NCI-H128 (cell line): Measurements from ENCODE around the gene SORCS2.

ENCODE experiments used
- DNase-seq: peaks from one replicate; lab custom pipeline; 2025; ENCODE audit not compliant: unreplicated experiment; lab: John Stamatoyannopoulos, UW

Gene SORCS2

DNA sequence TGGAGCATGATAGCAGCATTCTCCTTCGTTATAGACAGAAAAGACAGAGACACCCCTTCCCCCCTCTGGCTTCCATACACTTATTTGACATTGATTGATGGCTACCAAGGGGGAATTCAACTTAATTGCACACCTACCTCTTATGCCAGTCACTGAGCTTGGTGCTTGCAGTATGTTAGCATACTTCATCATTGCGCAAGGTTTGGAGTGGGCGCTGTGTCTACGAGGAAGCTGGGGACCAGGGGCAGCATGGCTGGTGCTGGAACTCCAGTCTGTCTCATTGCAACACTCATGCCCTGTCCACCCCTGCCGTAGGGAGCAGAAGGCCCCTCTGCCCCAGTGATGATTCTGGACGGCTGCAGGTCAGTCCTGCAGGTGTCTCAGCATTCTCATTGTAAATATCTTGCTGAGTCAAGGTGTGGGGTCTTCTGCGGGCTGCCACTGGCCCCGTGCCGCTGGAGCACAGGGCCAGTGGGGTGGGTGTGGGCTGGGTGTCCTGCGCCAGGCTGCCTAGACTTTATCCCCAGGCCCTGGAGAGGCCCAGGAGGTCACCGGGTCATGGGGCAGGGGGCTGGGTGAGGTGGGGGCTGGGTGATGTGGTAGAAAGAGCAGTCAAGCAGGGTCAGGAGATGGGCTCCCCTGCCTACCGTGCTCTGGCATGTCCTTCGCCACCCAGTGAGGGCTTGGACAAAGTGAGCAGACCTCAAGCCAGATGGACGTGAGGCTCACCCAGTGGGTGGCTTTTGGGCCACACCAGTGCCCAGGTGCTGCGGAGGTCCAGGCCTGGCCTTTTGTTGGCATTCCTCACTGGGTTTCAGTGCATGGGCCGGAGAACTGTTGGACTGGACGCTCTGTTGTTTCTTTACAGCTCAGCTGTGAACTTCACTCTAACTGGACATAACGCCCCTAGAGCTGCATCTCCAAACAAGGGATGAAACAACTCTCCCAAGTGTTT, 156.9 kb downstream of the SORCS2 start:
- DNase-seq, result peak; percentile 26

DNA sequence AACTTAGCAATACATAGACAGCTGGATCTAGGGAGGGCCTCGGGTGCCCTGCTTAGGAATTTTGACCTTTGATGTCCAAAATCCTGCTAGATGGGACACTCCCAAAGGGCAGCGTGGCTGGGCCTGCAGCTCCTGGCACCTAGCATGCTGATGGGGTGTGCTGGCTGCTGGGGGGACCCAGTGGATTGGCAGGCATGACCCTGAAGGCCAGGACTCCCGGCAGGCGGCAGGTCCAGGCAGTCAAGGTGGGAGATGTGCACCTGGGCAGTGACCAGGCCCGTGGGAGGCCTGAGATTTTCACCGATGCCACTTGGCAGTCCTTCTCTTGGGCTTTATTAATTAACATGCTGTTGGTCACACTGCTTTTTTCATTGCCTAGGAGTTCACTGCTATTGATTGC, 158.1 kb downstream of the SORCS2 start:
- no peak for DNase-seq

DNA sequence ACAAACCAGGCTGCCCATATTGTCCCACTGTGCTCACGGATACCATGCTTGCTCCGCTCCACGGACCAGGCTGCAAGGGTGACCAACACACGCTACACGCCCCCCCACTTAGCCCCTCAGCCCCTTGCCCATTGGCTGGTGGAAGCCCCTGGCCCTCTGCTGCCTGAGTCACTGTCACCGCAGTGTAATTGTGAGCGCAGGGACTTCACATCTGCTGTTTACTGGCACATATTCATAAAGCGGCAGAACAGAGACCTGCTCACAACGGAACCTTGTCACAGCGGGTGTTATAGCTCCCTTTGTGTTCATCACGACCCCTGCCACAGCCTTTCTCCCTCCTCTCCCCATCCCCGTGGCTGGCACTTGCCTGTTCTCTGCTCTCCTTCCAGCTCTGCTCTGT, 158.7 kb downstream of the SORCS2 start:
- no peak for DNase-seq

DNA sequence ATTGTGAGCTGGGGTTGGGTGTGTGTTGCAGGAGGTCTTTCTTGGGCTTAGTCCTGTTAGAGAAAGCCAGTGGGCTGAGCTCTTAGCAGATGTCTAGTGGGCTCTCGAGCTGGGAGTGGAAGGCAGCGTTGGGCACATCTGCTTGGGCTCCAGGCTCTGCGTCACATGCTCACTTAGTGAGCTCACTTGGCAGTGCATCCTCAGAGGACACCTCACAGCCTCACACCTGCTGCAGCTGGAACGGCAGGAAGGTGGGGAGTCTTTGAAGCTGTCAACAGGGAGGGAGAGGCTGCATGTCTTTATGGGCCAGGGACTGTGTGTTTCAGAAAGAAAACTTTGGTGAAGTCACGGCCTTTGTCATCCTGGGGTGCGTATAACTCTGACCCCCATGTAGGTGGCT, 160.1 kb downstream of the SORCS2 start:
- no peak for DNase-seq

DNA sequence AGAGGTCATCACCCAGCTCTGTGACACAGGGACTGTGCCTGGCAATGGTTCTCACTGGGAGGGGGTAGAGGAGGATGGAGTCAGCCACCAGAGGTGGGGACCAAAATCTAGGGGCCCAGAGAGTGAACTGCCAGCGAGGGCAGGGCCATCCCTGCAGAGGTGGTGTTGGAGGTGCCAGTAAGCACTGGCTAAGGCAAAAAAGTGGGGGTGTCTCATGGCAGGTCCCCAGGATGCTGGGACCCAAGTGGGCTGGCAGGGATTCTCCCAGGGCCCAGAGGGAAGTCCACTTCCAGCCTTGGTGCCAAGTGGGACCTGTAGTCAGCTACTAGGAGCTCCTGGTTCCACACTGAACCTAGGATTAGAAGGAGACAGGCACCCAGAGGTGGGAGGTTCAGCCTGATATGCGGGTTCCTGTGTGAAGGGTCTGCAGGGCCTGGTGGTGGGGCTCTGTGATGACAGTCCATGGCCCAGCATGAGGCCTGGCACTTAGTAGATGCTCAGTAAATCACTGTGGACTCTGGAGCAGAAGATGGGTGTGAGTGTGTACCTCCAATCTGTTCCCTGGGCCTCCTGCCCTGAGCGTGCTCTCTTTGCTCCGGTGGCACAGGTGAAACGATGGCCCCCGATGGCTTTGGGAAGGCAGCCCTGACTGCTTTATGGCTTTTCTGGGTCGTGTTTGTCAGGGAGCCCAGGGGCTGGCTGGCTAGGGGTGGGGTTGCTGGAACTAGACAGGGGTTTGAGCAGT, 160.9 kb downstream of the SORCS2 start:
- no peak for DNase-seq

DNA sequence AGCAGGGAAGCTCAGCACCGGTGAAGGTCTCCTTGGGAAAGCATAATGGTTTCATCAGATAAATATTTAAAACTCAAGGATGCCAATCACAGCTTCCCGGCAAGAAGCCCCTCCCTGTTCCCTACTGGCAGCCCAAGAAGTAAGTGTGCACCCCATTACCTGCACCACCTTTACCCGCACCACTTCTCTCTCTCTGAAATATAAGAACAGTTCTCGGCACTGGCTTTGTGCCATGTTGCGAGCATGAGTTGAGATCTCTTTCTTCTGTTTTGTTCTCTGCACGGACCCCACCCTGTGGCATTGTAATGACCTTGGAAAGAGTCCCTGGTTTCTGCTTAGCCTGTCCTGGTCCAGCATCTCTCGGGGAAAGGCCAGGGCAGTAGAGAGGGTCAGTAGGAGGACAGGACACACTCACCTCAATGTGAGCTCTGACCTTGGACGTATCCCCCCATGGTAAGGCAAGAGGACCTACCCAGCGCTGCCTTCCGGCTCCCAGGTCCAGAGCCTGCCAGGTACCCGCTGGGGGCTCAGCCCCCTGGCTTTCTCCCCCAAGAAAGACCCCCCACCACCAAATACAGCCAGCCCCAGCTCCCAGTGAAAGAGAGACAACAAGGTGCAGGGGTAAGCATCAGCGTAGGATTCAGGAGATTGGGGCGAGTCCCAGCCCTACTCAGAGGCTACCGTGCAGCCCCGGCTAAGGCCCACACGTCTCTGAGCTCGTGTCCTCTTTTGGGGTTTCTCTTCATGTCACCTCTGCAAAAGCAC, 161.7 kb downstream of the SORCS2 start:
- DNase-seq, result no peak

DNA sequence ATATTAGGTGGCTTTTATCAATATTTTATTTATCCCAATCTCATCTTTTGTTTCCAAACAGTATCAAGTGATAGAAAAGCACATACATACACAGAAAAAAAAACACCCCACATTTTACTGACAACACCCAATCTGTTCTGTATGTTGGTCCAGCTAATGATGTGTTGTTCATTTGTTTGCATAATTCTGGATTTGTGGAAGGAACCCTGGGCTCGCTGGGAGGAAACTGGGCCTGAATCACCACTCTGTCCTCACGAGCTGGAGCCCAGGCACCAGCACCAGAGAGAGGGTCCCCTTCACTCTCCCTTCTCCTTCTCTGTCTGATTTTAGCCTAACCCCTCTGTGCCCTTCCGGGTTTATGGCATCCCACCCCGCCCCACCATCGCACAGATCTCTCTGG, 162.6 kb downstream of the SORCS2 start:
- no peak for DNase-seq

DNA sequence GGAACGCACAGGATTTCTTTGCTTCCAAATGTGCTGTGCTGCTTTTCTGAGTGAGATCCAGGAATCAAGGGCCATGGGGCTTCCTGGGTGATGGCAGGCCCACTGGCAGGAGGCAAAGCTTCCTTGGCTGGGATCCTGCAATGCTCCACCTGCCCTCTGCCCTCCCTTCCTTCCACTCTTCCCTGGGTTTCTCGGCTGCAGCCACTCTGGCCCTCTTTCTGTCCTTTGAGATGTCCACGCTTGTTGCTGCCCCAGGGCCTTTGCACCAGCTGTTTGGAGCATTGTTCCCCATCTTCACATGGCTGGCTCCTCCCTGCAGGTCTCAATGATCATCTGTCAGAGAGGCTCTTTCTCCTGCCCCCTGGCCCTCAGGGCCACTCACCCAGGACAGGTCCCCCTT, 163.5 kb downstream of the SORCS2 start:
- DNase-seq, result no peak

DNA sequence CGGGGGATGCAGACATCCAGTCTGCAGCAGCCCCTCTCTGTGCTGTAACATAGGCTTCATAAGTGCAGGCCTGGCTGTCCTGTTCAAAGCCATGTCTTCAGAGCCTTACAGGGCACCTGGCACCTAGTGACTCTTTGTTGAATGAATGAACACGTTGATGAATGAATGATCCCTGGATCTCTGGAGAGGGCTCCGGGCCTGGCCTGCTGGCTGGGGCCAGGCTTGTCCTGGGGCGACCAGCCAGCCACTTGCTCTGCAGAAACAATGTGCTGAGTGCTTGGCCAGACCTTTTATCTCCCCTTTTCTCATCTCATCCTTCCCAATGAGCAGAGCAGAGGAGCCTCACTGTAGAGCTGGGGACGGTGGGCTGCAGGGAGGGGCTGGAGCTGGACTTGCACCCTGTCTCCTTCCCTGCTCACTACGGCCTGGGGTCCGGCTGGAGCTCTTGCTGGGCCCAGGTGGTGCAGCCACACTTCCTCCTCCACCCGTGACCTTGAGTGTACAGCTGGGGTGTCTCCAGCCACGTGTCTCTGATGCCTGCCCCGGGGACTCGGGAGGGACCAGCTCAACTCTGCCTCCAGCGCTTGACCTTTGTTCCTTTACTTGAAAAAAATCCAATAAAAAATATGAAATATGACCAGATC, 164.5 kb downstream of the SORCS2 start:
- no peak for DNase-seq

DNA sequence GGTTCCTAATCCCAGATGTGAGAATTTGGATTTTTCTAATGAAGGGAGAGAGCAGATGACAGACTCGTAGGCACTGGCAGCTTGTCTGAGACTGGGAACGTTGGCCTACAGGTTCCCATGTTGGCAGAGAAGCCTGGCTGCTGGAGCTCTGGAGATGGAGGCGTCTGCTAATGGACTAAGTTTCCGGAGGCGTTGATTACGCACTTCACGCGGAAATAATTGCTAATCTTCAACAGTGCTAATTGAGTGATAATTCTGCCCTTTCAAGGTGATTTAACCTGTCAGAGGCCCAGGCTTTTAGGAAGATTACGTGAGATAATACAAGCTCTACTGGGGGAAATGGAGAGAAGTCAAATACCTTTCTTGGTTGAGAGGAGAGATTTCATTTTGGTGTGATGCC, 165.0 kb downstream of the SORCS2 start:
- no peak for DNase-seq

DNA sequence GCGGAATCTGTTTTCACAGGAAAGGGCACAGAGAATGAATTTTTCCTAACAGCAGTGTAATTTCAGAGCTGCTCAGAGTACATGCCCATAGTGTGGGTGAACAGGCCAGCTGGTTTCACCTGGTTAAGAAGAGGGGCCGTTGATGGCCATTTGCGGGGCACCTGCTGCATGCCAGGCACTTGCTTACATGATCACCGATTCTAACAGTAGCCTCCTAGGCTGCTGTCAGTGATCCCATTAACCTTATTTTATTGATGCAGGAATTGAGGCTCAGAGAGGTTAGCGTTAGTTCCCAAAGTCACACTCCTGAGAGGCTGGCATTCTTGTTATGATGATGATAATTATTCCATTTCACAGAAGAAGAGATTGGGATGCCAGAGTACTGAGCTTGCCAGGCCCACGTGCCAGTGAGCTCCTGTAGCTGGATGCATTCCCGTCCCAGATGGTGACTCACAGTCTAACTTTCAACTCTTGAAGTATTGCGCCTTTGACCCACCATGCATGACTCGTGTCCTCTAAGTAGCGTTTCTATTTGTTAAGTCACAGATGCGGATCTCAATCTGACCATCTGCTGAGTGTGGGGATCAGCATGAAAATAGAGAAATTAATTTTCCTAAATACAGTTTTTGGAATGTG, 165.9 kb downstream of the SORCS2 start:
- no peak for DNase-seq

DNA sequence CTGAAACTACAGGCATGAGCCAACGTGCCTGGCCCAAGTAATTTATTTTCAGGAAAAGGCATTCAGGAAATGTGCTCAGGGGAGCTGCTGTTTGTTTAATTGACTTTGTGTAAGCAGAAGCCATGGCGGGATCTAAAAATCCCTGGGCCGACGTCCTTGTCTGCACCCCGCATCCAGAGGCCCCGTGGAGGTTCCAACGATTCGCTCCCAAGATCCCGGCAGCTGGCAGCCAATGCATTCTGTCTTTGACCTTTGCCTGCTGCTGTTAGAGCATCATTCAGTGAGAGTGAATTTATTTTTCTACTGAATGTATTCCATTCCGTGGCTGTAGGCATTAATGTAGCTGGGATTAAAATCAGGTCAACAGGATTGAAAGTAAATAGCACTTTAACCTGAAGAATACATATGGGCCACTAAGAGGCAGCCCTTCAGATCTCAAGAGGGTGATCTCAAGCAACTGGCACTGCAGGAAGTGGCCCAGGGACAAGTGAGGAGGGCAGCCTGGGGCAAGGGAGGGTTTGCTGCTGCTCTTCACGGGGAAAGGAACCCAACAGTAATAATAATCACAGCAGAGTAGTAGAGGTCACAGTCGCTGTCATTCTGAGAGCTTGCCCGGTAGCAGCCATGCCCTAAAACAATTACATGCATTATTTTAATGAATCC, 167.2 kb downstream of the SORCS2 start:
- peak; percentile 51 for DNase-seq

DNA sequence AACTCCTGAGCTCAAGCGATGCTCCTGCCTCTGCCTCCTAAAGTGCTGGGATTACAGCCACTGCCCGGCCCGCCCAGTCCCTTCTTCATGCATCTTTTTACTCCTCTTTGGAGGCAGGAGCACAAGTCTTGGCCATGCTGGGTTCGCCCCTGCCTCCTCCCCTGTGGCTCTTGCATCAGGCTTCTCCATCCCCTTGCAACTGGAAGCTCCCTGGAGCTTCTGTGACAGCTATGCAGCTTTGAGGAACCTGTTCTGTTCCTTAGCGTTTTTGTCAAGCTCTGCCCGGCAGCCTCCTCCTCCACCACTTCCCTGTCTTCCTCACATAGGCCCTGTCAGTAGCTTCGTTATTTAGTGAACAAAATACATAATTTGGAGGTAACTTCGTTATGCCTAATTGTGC, 168.5 kb downstream of the SORCS2 start:
- DNase-seq, result no peak

DNA sequence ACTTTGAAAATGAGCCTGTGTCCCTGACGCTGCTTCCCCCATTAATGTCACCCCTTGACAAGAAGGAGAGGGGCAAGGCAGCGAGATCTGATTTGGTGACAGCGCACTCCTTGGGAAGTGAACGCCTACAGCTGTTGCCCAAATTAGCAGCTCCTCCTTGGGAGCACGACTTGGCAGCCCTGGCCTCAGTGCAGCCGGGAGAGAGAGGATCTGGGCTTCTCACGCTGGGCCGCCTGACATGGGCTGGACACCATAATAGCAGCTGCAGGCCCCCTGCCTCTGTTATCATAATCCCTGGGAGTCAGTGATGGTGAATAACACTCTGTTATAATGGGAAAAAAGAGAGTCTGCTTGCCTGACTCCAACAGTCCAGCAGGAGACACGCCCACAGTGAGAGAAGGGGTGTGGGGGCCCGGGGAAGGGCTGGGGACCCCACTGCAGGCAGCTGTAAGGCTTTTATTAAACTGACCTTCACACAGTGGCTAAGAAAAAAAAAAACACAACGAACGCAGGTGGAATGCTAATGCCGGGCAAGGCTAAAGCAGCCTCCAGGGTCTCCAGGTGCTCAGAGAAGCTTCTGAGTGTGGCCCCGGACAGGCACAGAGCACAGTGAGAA, 169.1 kb downstream of the SORCS2 start:
- DNase-seq, result no peak

DNA sequence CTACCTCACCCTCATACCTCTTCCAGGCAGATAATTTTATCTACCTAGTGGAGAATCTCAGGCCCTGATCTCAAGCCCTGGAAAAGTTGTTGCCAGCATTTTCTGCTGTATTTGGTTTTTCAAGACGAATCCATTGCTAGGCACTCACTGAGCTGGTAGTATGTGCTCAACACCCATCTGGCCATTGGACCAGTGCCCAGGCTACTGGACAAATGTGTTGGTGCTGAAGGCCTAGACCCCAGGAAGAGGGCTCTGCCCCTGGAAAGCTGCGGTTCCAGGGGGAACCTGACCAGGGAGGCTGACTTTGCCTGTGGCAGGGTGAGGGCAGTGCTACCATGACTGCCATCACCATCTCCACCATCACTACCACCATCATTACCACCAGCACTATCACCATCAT, 170.0 kb downstream of the SORCS2 start:
- no peak for DNase-seq

DNA sequence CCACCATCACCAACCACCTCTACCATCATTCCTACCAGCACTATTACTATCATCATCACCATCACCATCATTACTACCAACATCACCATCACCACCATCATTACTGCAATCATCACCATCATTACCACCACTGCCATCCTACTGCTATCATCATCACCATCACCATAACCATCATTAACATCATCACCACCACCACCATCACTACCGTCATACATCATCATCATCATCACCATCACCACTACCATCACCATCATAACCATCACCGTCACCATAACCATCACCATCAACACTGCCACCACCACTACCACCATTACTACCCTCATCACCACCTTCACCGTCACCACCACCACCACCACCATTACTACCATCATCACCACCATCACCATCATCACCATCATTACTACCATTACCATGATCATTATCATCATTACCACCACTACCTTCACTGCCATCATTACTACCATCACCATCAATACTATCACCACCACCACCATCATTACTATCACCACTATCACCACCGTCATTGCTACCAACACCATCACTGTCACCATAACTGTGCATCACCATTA, 170.6 kb downstream of the SORCS2 start:
- DNase-seq, result no peak

DNA sequence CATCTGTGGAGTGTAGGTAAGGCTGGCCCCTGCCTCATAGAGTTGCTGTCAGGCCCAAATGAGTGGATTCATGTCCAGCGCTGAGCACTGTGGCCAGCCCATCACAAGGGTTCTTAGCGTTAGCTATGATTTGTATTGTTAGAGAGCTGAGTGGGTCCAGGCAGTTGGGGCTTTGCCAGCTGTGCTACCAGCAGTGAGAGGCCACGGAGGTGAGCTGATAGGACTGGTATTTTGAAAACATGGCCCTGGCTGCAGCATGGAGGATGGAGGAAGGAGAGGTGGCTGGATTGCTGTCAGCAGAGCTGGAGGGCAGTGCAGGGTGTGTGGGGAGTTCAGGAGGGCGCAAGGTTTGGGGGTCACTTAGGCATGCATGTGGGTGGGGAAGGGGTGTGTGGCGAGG, 172.6 kb downstream of the SORCS2 start:
- no peak for DNase-seq

DNA sequence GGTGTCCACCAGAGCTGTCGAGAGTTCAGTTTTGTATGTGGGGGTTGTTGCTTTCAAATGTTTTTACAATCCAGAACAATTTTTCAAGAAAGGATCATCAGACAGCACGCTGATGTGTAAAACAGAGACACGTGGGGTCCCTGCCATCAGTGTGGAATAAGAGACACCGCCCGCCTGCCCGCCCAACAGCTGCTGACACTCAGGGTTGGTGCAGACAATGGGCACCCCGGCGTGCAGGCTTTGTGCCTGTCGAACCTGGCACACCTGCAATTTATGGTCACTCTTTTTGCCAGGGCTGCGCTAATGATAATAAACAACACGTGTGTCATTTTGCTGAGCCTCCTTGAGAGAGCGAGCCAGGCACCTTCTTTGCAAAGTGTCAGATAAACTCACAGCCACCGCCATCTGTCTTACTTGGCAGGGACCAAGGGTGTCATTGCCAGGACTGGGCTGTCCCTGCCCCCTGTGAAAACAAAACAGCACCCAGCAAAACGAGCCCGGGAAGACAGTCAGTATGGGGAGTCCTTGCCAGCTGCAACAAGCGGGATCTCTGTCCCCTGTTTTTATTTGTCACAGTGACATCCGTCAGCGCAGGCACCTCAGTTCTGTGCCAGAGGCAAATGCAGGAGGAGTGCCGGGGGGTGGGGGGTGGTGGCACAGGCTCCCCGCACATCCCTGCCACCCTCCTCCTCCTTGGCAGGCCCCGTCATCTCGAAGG, 173.3 kb downstream of the SORCS2 start:
- DNase-seq, result peak; percentile 79
